ENCODE measurements around the gene ERCC5.

- TF ChIP-seq, protein P1, sequence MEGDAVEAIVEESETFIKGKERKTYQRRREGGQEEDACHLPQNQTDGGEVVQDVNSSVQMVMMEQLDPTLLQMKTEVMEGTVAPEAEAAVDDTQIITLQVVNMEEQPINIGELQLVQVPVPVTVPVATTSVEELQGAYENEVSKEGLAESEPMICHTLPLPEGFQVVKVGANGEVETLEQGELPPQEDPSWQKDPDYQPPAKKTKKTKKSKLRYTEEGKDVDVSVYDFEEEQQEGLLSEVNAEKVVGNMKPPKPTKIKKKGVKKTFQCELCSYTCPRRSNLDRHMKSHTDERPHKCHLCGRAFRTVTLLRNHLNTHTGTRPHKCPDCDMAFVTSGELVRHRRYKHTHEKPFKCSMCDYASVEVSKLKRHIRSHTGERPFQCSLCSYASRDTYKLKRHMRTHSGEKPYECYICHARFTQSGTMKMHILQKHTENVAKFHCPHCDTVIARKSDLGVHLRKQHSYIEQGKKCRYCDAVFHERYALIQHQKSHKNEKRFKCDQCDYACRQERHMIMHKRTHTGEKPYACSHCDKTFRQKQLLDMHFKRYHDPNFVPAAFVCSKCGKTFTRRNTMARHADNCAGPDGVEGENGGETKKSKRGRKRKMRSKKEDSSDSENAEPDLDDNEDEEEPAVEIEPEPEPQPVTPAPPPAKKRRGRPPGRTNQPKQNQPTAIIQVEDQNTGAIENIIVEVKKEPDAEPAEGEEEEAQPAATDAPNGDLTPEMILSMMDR (optimal IDR thresholded peaks at IDR 0.05 in 1 of 3, IDR thresholded peaks at IDR 0.05 in 1 of 3, conservative IDR thresholded peaks at IDR 0.05 in 1 of 3; ENCODE audit: extremely low read depth in 1 of 3, insufficient read depth in 2 of 3, low read length in 3 of 3): no peak
- no peak for TF ChIP-seq EZH2 (IDR thresholded peaks at IDR 0.05; ENCODE audit: low read length)
These were observed 47.0 kb upstream of the ERCC5 start, which contains the start of the genes BIVM and POGLUT2 for GRCh38 chr13:102798581-102799425.

Measured in keratinocyte (primary cell).